Activated T-cell treated with anti-CD3 and anti-CD28 coated beads for 4 hours (primary cell): ENCODE measurements around the gene NUFIP2.
"Not testable (repeated sequence)": the region's sequence is repeated elsewhere in the genome, so short reads cannot be mapped to it uniquely, and the experiment has no call there.

Experiments used
- DNase-seq: peaks from one replicate; pipeline ENCODE4 v3.0.0-alpha.2; 2020

NUFIP2 gene

GRCh38 chr17:29279397-29280070 is 14.4 kb downstream of the NUFIP2 start:
- DNase-seq = no peak

- DNase-seq = no peak
Measured at GRCh38 chr17:29278692-29279091, 15.3 kb downstream of the NUFIP2 start.

GRCh38 chr17:29273924-29274323 is 20.0 kb downstream of the NUFIP2 start:
- DNase-seq = no peak

- DNase-seq = not testable (repeated sequence)
Measured at GRCh38 chr17:29271980-29272379, 22.0 kb downstream of the NUFIP2 start.

GRCh38 chr17:29263916-29264315 is 30.0 kb downstream of the NUFIP2 start:
- no peak for DNase-seq

- DNase-seq = no peak
Measured at GRCh38 chr17:29257756-29258155, 36.2 kb downstream of the NUFIP2 start.

GRCh38 chr17:29256735-29257466 is 37.0 kb downstream of the NUFIP2 start:
- DNase-seq = no peak

- no peak for DNase-seq
Measured at GRCh38 chr17:29255926-29256522, 37.9 kb downstream of the NUFIP2 start.

- DNase-seq = no peak
Measured at GRCh38 chr17:29253037-29253436, 40.9 kb downstream of the NUFIP2 start.

GRCh38 chr17:29252101-29252791 is 41.7 kb downstream of the NUFIP2 start:
- DNase-seq = no peak

- DNase-seq = no peak
Measured at GRCh38 chr17:29251184-29251583, 42.8 kb downstream of the NUFIP2 start.

- DNase-seq = no peak
Measured at GRCh38 chr17:29250666-29251065, 43.3 kb downstream of the NUFIP2 start.

- no peak for DNase-seq
Measured at GRCh38 chr17:29248845-29249244, 45.1 kb downstream of the NUFIP2 start.

- DNase-seq = no peak
Measured at GRCh38 chr17:29247219-29247618, 46.7 kb downstream of the NUFIP2 start.

GRCh38 chr17:29246628-29247027 is 47.3 kb downstream of the NUFIP2 start, which contains the start of gene CRYBA1:
Gene CRYBA1 (plus strand): TSS chr17:29246859. CDS start chr17:29246864, 5 bp downstream.
- DNase-seq = no peak

- no peak for DNase-seq
Measured at GRCh38 chr17:29245401-29245800, 48.5 kb downstream of the NUFIP2 start.

GRCh38 chr17:29243792-29244191 is 50.2 kb downstream of the NUFIP2 start:
- no peak for DNase-seq

- no peak for DNase-seq
Measured at GRCh38 chr17:29242790-29243189, 51.2 kb downstream of the NUFIP2 start.

GRCh38 chr17:29242051-29242450 is 51.9 kb downstream of the NUFIP2 start:
- no peak for DNase-seq

GRCh38 chr17:29240968-29241963 is 52.7 kb downstream of the NUFIP2 start:
- no peak for DNase-seq

- DNase-seq = no peak
Measured at GRCh38 chr17:29240477-29240876, 53.5 kb downstream of the NUFIP2 start.
